HS-27A (cell line): ENCODE results near the gene PARD6B.
"Not testable (repeated sequence)": the region's sequence is repeated elsewhere in the genome, so short reads cannot be mapped to it uniquely, and the experiment has no call there.

Experiments
- DNase-seq: peaks from one replicate; pipeline ENCODE4 v3.0.0-alpha.2; 2012; ENCODE audit warnings: low read depth, missing footprints

Gene PARD6B

GRCh38 chr20:50703651-50704438 is 27.5 kb upstream of the PARD6B start:
- DNase-seq = not testable (repeated sequence)

DNA sequence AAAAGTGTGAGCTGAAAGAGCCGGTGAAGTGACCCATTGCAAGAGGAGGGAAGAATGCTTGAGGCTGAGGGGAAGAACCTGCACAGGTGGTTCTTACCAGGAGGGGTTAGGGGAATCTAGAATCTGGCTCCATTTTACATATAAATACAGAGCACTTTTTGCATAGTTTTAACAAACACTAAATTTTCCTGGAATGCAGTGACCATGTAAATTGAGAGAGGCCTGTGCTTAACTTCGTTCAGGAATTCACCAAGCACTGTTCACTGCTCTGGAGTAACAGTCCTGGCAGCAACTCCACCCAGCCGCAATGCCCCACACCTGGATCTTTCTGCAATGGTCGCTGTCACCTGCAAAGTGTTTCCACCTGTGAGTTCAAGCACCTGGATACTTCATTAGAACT is 26.9 kb upstream of the PARD6B start:
- no peak for DNase-seq

DNA sequence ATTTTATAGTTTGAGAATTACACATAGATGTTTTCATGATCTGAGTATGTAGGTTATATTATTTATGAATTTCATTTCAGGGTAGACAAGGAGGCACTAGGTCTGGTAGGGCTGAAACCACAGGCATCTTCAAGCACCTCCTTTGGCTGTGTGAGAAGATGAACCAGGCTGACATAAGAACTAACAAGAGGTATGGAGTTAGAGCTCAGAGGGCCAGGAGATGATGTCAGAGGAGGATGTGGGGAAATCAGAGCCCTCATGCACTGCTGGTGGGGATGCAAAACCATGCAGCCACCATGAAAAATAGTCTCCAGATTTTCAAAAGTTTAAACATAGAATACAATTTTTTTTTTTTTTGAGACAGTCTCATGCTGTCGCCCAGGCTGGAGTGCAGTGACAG is 26.4 kb upstream of the PARD6B start:
- DNase-seq = no peak

- DNase-seq = no peak
Measured at GRCh38 chr20:50708845-50709635, 22.3 kb upstream of the PARD6B start.

- DNase-seq = no peak
Measured at GRCh38 chr20:50709636-50709973, 21.8 kb upstream of the PARD6B start.

DNA sequence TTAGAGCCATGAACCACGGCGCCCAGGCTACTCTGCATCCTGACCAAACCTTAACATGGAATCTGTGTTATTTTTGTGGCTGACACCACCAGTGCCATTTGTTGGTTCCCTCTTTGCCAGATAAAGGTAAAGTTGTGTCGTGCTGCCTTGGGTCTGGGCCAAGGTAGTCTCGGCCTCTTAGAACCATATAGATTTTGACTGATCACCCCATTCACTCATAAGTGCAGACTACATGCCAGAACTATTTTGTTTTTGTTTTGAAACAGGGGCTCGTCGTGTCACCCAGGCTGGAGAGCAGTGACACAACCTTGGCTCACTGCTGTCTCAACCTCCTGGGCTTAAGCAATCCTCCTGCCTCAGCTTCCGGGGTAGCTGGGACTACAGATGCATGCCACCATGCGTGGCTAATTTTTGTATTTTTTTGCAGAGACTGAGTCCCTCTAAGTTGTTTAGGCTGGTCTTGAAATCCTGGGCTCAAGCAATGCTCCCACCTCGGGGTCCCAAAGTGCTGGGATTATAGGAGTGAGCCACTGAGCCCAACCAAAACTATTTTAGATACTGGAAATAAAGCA is 20.8 kb upstream of the PARD6B start:
- no peak for DNase-seq

DNA sequence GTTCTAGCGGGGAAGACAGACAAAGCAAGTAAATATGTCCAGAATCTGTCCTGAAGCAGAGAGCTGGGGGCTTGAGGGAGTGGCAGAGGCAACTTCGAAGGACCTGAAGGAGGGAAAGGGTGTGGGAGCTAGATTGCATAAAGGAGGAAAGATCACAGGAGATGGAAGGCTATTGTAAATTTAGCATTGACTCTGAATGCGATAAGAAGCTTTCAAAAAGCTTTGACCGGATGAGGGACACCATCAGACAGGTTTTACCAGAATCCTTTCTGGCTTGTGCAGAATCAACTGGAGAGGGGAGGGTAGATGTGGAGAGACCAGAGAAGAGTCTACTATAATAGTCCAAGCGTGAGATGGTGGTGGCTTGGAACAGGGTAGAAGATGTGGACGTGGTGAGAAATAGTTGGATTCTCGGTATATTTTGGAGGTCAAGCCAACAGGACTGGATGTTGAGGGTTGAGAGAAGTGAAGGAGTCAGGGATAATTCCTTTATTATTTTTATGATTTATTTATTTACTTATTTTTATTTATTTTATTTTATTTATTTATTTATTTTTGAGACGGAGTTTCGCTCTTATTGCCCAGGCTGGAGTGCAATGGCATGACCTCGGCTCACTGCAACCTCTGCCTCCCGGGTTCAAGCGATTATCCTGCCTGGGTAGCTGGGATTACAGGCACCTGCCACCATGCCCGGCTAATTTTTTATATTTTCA is 20.1 kb upstream of the PARD6B start:
- no peak for DNase-seq

DNA sequence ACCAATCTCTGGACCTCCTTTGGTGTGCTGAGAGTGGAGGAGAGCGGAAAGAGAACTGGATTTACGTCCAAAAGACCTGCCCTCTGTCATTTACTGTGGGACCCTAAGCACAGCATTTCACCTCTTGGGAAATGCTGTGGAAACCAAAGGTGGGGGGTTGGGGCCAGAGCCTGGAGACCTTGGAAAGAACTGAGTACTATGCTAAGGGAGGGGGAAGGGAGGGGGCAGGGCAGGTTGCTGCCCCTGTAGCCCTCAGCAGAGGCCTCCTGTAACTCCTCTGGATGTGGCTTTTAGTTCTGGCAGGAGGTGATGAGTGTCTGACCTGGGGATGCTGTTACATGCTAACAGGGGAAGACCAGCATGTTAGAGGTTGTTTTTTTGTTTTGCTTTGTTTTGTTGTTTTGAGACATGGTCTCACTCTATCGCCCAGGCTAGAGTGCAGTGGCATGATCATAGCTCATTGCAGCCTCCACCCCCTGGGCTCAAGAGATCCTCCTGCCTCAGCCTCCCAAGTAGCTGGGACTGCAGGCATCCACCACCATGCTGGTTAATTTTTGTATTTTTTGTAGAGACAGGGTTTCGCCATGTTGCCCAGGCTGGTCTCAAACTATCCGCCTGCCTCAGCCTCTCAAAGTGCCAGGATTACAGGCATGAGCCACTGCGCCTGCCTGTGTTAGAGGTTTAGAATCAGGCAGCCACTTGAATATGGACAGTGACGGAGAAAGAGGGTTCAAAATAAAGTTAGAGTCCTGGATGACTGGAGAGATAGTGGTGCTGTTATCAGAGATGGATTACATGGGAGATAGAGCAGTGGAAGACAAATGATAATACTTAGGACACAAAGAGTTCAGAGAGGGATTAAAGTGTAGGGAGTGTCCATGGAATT is 18.4 kb upstream of the PARD6B start:
- no peak for DNase-seq

- no peak for DNase-seq
Measured at GRCh38 chr20:50713657-50714101, 17.7 kb upstream of the PARD6B start.

- not testable (repeated sequence) for DNase-seq
Measured at GRCh38 chr20:50714426-50714825, 17.0 kb upstream of the PARD6B start.

GRCh38 chr20:50715694-50716093 is 15.7 kb upstream of the PARD6B start:
- DNase-seq = no peak

DNA sequence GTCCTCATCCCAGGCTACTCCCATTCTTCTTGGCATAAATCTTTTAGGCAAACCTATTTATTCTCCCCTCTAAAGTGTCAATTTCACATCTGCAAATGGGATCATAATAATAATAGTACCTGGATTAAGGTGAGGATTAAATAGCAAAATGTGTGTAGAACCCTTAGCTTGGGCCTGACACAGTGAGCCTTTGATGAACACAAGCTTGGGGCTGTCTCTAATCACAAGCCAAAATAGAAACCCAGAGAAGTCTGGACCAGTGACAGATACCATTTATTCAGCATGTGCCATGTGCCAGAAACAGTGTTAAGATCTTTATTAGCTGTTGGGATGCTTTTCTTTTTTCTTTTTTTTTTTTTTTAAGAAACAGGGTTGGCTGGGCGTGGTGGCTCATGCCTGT is 14.9 kb upstream of the PARD6B start:
- DNase-seq = no peak

DNA sequence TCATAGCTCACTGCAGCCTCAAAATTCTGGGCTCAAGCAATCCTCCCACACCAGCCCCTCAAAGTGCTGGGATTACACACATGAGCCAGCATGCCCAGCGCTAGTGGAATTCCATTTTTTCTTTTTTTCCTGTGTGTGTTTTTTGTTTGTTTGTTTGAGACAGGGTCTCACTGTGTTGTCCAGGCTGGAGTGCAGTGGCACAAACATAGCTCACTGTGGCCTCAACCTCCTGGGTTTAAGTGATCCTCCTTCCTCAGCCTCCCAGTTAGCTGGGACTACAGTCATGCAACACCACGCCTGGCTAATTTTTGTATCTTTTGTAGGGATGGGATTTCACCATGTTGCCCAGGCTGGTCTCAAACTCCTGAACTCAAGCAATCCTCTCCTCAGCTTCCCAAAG is 14.1 kb upstream of the PARD6B start:
- DNase-seq = no peak

DNA sequence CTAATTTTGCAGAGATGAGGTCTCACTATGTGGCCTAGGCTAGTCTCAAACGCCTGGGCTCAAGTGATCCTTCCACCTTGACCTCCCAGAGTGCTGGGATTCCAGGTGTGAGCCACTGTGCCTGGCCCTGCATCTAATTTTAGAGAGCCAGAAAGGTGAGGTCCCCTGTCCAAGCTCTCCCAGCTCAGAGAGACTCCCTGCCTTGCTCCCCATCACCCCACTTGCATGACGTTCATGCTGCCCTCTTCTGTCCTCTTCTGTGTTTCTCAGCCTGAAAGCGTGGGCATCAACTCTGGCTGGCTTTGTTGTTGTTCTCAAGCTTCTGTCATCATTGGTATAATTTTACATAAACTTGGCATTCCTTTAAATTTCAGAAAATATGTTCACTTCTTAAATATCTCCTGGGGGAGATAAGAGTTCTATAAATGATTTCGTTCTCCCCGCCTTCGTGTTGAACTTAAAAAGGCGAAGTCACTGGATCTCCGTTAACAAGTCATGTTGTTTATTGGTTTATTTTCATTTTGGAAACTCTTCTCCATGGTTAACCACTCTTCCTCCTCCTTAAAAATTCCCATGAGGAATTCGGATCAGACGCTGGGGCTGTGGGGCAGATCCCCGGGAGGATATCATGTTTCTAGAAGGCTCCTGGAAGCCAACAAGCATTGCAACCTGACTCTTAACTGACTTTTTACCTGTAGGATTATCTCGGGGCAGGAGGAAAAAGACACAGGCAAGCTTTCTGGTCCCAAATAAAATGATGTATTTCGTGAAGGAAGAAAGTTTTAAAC is 13.2 kb upstream of the PARD6B start:
- no peak for DNase-seq

- DNase-seq = no peak
Measured at GRCh38 chr20:50719328-50719727, 12.1 kb upstream of the PARD6B start.

DNA sequence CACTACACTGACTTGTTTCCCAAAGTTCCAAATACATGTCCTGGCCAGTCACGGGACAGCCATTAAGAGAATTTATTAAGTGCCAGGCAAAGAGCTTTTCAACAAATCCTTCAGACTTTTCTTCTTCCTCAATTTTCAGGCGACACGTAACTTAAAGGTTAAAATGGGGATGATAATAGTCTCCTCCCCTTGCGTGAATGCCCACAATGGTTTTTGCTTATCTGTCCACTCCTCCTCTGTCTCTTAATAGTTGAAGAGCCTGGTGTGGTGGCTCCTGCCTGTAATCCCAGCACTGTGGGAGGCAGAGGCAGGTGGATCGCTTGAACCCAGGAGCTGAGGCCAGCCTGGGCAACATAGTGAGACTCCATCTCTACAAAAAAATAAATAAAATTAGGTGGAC is 11.4 kb upstream of the PARD6B start:
- DNase-seq = no peak

DNA sequence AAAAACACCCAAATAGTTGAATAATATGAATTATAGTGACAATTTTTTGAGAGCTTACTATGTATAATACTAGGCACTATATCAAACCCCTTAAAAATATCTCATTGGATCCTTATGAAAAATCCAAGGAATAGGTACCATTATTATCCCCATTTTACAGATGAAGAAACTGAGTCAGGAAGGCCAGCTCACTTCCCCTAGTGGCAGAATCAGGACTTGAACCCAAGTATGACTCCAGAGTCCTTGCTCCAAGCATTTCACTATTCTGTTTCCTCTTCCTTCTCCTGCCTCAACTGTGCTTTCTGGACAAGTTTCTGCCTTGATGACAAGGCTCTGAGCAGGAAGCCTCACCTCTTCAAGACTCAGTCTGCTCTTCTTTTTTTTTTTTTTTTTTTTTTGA is 10.8 kb upstream of the PARD6B start:
- DNase-seq = no peak

- no peak for DNase-seq
Measured at GRCh38 chr20:50721881-50722281, 9.5 kb upstream of the PARD6B start.

DNA sequence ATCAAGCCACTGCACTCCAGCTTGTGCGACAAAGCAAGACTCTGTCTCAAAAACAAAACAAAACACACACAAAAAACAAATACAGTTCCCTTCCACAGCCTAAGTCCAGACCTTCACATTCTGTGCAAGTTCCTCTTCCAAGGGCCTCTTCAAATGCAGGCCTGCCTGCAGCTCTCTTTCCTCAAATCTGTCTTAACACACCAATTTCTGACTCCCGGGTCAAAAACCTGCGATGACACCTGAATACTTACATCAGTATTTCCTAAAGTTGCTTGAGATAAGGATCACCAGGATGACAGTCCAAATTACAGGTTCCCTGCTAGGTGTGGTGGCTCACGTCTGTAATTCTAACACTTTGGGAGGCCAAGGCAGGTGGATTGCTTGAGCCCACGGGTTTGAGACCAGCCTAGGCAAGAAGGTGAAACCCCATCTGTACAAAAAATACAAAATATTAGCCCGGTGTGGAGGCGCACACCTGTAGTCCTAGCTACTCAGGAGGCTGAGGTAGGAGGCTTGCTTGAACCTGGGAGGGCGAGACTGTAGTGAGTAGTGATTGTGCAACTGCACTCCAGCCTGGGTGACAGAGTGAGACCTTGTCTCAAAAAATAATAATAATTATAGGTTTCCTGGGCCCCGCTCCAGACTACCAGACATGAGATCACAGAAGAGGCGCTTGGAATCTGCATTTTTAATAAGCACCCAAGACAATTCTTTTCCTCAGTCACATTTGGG is 8.8 kb upstream of the PARD6B start:
- no peak for DNase-seq

- no peak for DNase-seq
Measured at GRCh38 chr20:50723672-50724071, 7.7 kb upstream of the PARD6B start.
